Measurements from ENCODE around the gene SMC4. TPM values are rescaled to one million over a fixed set of nuclear protein-coding genes. Genes with fewer than 3 reads are reported as not detected.
A peak's percentile ranks its signal among the peaks of the same experiment; 100 is the strongest.

SMC4 gene
- polyA plus RNA-seq, 4 donors, result 84.8 to 112 (median 110) TPM

GRCh38 chr3:160393346-160394008, 6.0 kb upstream of the SMC4 start:
- DNase-seq (ENCODE audit: low read depth in 4 of 4, low spot score in 3 of 4), result no peak

GRCh38 chr3:160394009-160394392, 5.4 kb upstream of the SMC4 start:
- DNase-seq (ENCODE audit: low read depth in 4 of 4, low spot score in 3 of 4), result no peak

- no peak for DNase-seq (ENCODE audit: low read depth in 4 of 4, low spot score in 3 of 4)
Observed at GRCh38 chr3:160395297-160395696, 4.2 kb upstream of the SMC4 start.

GRCh38 chr3:160398820-160399124, 678 bp upstream of the SMC4 start:
- DNase-seq (ENCODE audit: low read depth in 4 of 4, low spot score in 3 of 4), result no peak

- peak in 1 of 4 donors; percentile 19 for DNase-seq (ENCODE audit: low read depth in 4 of 4, low spot score in 3 of 4)
Observed at GRCh38 chr3:160400030-160400701, 716 bp downstream of the SMC4 start.

- peak in 1 of 4 donors; percentile 5 for DNase-seq (ENCODE audit: low read depth in 4 of 4, low spot score in 3 of 4)
Observed at GRCh38 chr3:160400702-160401150, 1.3 kb downstream of the SMC4 start.

- DNase-seq (ENCODE audit: low read depth in 4 of 4, low spot score in 3 of 4), result peak in 1 of 4 donors; percentile 54
Observed at GRCh38 chr3:160401291-160402095, 2.0 kb downstream of the SMC4 start.

GRCh38 chr3:160402221-160403027, 3.0 kb downstream of the SMC4 start:
- DNase-seq (ENCODE audit: low read depth in 4 of 4, low spot score in 3 of 4), result peak in 1 of 4 donors; percentile 10

GRCh38 chr3:160403028-160403545, 3.6 kb downstream of the SMC4 start:
- DNase-seq (ENCODE audit: low read depth in 4 of 4, low spot score in 3 of 4), result peak in 1 of 4 donors; percentile 4

GRCh38 chr3:160403796-160404470, 4.5 kb downstream of the SMC4 start:
- DNase-seq (ENCODE audit: low read depth in 4 of 4, low spot score in 3 of 4), result peak in 1 of 4 donors; percentile 3

- DNase-seq (ENCODE audit: low read depth in 4 of 4, low spot score in 3 of 4), result no peak
Observed at GRCh38 chr3:160409812-160410610, 10.6 kb downstream of the SMC4 start.

- DNase-seq (ENCODE audit: low read depth in 4 of 4, low spot score in 3 of 4), result no peak
Observed at GRCh38 chr3:160412477-160412876, 13.0 kb downstream of the SMC4 start.

GRCh38 chr3:160413613-160414248, 14.3 kb downstream of the SMC4 start:
- DNase-seq (ENCODE audit: low read depth in 4 of 4, low spot score in 3 of 4), result peak in 2 of 4 donors; percentile 28 to 50

- no peak for DNase-seq (ENCODE audit: low read depth in 4 of 4, low spot score in 3 of 4)
Observed at GRCh38 chr3:160417311-160417710, 17.9 kb downstream of the SMC4 start.

- DNase-seq (ENCODE audit: low read depth in 4 of 4, low spot score in 3 of 4), result no peak
Observed at GRCh38 chr3:160427832-160428424, 28.5 kb downstream of the SMC4 start.

GRCh38 chr3:160434071-160434470, 34.6 kb downstream of the SMC4 start:
- no peak for DNase-seq (ENCODE audit: low read depth in 4 of 4, low spot score in 3 of 4)

- no peak for DNase-seq (ENCODE audit: low read depth in 4 of 4, low spot score in 3 of 4)
Observed at GRCh38 chr3:160435095-160435494, 35.6 kb downstream of the SMC4 start.

- DNase-seq (ENCODE audit: low read depth in 4 of 4, low spot score in 3 of 4), result no peak
Observed at GRCh38 chr3:160435747-160436146, 36.3 kb downstream of the SMC4 start.
